Activated CD8-positive, alpha-beta memory T cell treated with anti-CD3 and anti-CD28 coated beads, Interleukin-2, amount 50 U/mL, for 4 hours (primary cell): ENCODE measurements around the gene XCR1.
"Not testable (repeated sequence)": the region's sequence is repeated elsewhere in the genome, so short reads cannot be mapped to it uniquely, and the experiment has no call there.

Experiments used
- DNase-seq: peaks from one replicate; pipeline ENCODE4 v3.0.0-alpha.2; 2020

The XCR1 gene

DNA sequence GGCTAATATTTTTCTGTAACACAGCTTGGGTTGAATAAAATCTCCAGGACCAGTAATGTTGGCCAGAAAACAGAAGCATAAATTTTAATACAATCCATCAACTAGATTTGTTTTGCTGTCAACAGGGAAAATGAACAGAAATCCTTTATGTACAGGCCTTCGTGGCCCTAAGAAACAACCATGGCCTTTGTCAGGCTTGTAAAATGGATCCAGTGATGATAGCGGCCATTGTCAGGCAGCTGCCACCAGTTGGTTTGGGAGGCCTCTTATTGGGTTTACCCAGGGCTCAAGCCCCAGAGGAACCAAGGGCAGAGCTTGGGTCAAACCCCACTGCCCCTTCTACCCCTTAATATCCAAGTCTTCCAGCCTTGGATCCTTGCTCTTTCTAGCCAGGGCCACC lies 26.1 kb downstream of the XCR1 start:
- no peak for DNase-seq

- DNase-seq, result no peak
Observed at GRCh38 chr3:45997942-45998341, 29.3 kb downstream of the XCR1 start.

- not testable (repeated sequence) for DNase-seq
Observed at GRCh38 chr3:45997499-45997898, 29.8 kb downstream of the XCR1 start.

GRCh38 chr3:45995236-45996192 lies 31.8 kb downstream of the XCR1 start, which contains the start of gene FYCO1:
FYCO1 (minus strand) TSS chr3:45995824; CDS start chr3:45984910, 10,914 bp downstream.
- peak; percentile 90 for DNase-seq

DNA sequence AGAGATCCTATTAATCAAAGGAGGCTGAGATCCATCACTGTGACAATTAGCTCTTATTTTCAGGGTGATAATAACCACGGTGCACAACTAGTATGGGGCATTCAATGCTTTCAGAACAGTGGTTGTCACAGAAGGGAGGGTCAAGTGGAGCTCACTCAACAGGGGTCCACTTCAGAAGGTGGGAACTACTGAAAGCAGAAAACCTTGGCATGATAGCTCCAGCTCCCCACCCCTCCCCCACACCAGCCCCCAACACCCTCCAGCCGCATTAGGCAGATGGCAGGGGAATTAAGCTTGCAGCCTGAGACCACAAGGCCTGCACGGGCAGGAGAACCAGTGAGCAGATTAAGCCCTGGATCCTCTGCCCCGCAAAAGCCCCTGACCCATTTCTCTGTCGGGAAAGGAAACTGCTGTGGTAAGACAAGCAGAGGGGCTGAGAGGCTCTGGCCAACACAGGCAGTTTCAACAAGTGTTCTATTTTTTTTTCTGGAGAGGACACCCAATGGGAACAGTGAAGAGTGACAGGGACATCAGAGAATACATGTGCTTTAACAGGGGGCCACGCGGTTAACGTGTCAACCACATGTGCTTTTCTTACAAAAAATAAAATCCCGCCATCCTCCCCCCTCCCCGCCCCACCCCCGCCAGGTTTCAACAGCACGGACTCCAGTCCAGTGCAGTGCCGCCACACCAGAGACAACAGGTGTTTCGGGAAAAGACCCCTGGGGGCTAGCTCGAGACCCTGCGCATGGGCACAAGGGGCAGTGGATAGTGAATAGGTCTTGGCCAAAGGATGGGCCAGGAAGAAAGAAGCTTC lies 32.7 kb downstream of the XCR1 start:
- peak; percentile 58 for DNase-seq

DNA sequence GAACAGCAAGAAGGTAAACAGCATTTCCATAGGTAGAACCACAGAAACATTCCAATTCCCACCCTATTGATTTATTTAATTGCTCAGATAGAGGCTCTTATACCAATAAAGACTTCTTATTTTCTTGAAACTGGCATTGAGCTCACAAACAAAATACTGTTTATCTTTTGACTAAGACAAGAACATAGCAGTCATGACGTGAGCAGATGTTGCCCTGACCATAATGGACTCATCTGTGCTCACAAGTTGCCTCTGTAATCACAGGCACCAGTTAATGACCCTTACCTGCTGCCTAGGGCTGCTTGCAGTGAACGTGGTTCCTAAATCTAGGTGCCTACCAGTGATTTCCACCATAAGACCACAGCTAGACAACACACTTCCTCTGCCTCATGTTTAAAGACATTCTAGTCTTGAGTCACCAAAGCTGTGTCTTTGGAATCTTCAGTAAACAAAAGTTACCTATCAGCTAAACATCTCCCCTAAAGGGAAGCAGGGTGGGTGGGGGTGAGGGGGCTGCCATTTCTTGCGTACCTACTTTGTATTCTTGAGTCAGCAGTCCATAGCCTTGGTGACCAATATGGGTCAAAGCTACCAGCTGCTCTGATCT lies 33.8 kb downstream of the XCR1 start:
- DNase-seq, result peak; percentile 48

DNA sequence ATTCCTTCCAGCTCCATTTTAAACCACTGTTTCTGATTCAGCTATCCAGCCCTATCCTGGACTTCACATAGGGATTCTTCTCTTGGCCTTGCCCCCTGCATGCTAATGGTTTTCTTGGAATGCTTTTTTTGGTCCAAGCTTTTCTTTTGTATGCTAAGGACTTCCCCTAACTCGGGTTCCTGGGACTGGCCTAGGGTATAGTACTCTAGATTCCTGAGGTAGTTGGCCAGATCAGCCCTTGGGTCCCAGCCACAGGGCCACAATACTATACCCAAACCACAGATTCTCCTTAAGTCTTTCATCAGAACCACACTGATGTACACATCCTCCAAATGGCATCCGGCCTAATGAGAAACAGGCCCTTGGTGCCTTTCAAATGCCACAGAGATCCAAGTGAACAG lies 34.5 kb downstream of the XCR1 start:
- no peak for DNase-seq

- no peak for DNase-seq
Observed at GRCh38 chr3:45992133-45992729, 35.1 kb downstream of the XCR1 start.

- no peak for DNase-seq
Observed at GRCh38 chr3:45991341-45991740, 35.9 kb downstream of the XCR1 start.

DNA sequence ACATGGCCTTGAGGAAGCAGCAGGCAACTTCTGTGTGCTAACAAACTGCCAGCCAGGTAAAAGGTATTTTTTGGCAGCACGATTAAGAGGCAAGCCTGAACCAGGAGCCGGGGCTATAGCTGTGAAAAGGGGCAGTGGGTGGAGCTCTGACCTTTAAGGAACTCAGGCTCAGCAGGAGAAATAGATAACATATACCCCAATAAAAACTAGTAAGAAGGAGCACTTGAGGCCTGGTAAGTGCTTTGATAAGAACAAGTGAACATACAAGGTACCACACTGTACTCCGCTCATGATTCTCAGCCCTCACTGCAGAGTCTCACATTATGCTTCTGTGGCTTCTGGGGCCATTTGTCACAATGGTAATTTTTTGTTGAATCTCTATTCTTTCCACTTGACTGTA lies 37.1 kb downstream of the XCR1 start:
- DNase-seq, result no peak

- no peak for DNase-seq
Observed at GRCh38 chr3:45988804-45989203, 38.5 kb downstream of the XCR1 start.

GRCh38 chr3:45988362-45988761 lies 38.9 kb downstream of the XCR1 start:
- no peak for DNase-seq

- no peak for DNase-seq
Observed at GRCh38 chr3:45987368-45988291, 39.7 kb downstream of the XCR1 start.

- DNase-seq, result no peak
Observed at GRCh38 chr3:45986303-45986982, 40.8 kb downstream of the XCR1 start.

DNA sequence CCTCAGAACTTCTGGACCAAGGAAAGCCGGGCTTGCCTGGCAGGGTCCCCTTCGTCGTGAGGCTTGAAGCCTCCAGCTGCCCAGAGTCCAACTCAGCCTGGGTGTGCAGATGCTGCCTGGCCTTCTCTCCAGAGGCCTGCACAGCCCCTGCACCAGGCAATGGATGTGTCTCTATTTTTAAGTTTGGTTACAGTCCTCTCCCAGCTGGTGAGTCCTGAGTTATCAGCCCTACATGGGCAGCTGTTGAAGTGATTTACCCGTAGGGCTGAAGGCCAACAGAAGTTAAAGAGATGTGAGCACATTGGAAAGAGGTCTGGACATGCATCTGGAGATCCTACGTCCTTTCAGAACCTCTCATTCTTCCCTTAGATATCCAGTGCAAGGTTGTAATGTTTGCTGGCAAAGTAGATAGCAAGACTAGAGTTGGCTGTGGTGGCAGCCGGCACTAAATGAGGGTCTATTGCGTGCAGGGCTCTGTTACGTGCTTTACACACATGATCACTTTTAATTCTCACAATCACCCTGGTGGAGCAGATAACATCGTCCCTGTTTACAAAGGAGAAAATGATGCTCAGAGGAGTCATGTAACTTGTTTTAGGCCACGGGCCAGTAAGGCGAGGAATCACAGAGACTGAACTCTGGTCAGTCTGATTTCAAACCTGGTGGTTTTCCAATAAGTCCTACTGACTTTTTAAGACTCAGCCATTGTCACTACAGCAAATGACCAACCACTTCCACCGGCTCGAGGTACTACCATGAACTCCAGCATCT lies 41.6 kb downstream of the XCR1 start:
- no peak for DNase-seq

DNA sequence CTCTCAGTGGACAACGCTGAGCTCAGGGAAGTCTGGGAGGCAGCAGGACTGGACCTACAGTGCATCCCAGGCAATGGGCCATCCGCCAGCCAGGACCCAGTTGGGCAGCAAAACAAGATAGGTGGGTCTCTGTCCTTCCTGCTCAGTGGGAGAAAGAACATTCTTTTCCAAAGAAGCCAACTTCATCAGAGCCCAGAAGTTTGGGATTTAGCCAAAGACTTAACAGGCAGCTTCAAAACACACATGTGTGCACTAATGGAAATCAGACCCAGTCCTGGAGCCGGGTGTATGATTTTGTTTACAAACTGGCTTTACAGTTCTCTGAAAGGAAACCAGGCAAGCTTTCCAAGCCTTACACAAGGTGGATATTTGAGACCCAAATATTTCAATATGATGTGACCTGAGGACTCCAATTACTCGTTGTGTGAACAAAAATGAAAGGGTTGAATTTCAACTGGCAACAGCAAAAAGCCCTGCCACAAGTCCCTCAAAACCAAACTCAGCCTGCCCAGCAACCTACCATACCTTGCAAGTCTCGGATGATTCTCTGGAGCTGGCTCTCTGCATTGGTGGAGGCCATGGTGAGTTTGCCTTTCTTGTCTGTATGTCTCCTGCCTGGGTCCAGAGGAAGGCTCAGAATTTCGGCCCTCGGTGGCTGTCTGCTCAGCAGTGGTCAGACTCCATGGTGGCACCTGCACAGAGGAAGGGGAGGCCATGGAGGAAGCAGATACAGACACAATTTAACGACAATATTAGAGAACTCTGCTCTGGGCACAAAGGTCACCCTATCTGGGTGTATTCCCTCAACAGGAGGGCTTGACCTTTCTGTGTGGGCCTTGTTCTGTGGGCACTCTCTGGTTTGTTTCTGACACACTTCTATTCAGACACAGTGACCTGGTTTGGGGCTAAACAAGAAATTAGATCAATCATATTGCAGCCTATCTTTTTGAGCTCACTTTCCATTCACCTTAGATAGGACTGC lies 42.7 kb downstream of the XCR1 start:
- DNase-seq, result no peak

GRCh38 chr3:45983770-45984169 lies 43.5 kb downstream of the XCR1 start:
- no peak for DNase-seq

DNA sequence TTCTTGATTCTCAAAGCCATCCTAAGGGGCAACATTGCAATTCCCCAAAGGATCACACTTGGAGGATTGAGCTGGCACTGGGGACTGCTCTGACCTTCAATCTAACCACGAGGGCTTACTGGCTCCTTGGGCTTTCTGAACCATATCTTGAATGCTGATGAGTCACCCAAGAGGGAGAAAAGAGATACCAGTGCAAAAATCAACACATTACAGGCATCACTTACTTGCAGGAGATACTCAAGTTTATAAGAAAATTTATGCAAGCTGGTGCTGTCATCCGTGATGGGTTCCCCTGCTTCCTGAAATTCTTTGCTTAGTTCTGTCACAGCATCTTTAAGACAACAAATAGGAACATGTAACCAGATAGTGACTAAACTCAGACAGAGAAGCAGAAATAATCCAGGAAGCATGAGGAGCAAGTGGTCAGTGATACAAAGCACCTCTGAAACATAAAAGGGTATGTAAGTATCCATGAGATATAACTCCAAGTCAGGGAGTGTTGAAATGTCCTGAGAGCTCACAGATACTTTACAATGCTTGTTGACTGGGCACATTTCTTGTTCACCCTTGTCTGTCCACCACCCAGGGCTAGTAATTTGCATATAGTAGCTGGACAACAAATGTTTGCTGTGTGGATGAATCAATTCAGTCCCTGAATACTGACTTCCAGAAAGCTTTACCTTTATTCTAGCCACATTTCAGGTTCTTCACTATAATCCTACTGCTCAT lies 45.8 kb downstream of the XCR1 start:
- no peak for DNase-seq
